Activated CD8-positive, alpha-beta T cell treated with anti-CD3 and anti-CD28 coated beads for 36 hours (primary cell): ENCODE data around the gene LRRC75B. TPM values are rescaled to one million over a fixed set of nuclear protein-coding genes. Genes with fewer than 3 reads are reported as not detected.
A peak's percentile ranks its signal among the peaks of the same experiment; 100 is the strongest.
"Not testable (repeated sequence)": the region's sequence is repeated elsewhere in the genome, so short reads cannot be mapped to it uniquely, and the experiment has no call there.

Experiments used
- ATAC-seq: fragments of 200-7000 bp; cut with Tn5 transposase; one replicate; pipeline ENCODE4 v1.10.0; 2021; ENCODE audit warnings: mild to moderate bottlenecking, moderate library complexity
- CTCF ChIA-PET: fragments of 350-600 bp; sonication (Branson Sonifier 250); formaldehyde crosslinking; loops from one replicate; lab custom pipeline; 2021; ENCODE audit warnings: antibody characterized with exemption; lab: Charles Lee
- POLR2A ChIA-PET: fragments of 350-600 bp; sonication (Branson Sonifier 250); formaldehyde crosslinking; loops from one replicate; lab custom pipeline; 2021; ENCODE audit warnings: antibody characterized with exemption; lab: Charles Lee
- DNase-seq: peaks from one replicate; pipeline ENCODE4 v3.0.0-alpha.2; 2020
- H3K27ac Mint-ChIP-seq: one replicate; pipeline ENCODE4 v1.8.0; 2021; ENCODE audit warnings: mild to moderate bottlenecking, mixed read lengths
- H3K27me3 Mint-ChIP-seq: one replicate; pipeline ENCODE4 v1.8.0; 2021; ENCODE audit warnings: mixed read lengths
- H3K36me3 Mint-ChIP-seq: one replicate; pipeline ENCODE4 v1.8.0; 2021; ENCODE audit warnings: low read depth, mixed read lengths
- H3K4me1 Mint-ChIP-seq: one replicate; pipeline ENCODE4 v1.8.0; 2021; ENCODE audit warnings: low read depth, mixed read lengths
- H3K4me3 Mint-ChIP-seq: one replicate; pipeline ENCODE4 v1.8.0; 2021; ENCODE audit warnings: mild to moderate bottlenecking, moderate library complexity, mixed read lengths
- H3K9me3 Mint-ChIP-seq: one replicate; pipeline ENCODE4 v1.8.0; 2021; ENCODE audit warnings: mixed read lengths
- CTCF ChIP-seq: fragments of 200-600 bp; IDR thresholded peaks from one replicate; pipeline ENCODE4 v1.8.0; 2022; ENCODE audit warnings: antibody characterized with exemption, mild to moderate bottlenecking
- intact Hi-C: fragments of 100-400 bp; cut with micrococcal nuclease; formaldehyde crosslinking; loops from one replicate; pipeline ENCODE4 v1.10.0; 2022
- total RNA-seq, 2 experiments: library from RNA; stranded (reverse); gene quantifications; one replicate each; pipeline ENCODE4 v1.2.3, GENCODE V29; 2021

Gene LRRC75B, protein sequence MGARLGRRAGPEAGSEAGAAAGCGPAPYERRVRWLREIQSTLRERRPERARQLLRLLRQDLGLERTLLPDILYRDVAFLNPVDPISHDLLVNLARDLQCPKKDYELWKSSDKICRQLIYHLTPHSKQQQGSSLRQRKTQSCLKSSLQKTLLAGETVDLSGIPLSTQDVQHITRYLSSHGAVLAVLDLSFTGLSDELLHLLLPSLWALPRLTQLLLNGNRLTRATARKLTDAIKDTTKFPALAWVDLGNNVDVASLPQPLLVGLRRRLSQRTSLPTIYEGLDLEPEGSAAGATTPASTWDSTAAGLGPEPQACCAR
- 1 to 10 TPM; 1.2 to 1.5 TPM for total RNA-seq

DNA sequence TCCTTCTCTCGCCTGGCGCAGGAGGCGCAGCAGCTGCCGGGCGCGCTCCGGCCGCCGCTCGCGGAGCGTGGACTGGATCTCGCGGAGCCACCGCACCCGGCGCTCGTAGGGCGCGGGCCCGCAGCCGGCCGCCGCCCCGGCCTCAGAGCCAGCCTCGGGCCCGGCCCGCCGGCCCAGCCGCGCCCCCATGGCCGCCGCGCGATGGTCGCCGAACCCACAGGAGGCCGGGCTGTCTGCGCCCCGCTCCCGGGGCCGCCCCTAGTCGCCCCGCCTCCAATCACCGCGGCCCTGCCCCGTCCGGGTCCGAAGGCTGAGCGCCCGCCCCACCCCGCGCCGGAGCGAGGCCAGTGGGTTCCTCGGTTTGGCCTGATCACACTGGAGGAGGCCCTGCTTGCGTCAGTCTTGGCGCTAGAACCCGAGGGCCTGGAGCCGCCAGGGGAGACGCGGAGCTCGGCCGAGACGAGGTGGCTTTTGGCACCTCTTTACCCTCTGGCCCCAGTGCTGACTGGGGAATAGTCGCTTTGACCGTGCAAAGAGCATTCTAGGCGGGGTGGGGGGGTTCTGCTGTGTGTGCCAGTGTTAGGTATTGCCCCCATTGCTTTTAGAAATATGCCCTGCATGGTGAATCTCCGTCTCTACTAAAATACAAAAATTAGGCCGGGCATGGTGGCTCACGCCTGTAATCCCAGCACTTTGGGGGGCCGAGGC lies at the start of gene LRRC75B:
LRRC75B (minus strand) TSS at position 223 of the 708 bp plus-strand sequence; CDS start at position 189, 34 bp downstream.
- Mint-ChIP-seq H3K9me3 (no peaks in the 10 kb centered on the region), H3K27me3 (peaks cover 5% of the 10 kb centered on the region), H3K4me1 (peaks cover 5% of the 10 kb centered on the region), H3K27ac (no peak within 1 kb of the TSS), H3K36me3 (no peaks in the 10 kb centered on the region), H3K4me3 (peak within 1 kb of the TSS; percentile 71)
- ChIA-PET POLR2A (no interaction called here), CTCF (no interaction called here)
- intact Hi-C loops, result no loop called here
- ATAC-seq, result peak; percentile 83
- no peak for TF ChIP-seq CTCF
- peak; percentile 53 for DNase-seq

GRCh38 chr22:24642307-24642706 lies 49.4 kb upstream of the LRRC75B start:
- intact Hi-C loops, H3K36me3 Mint-ChIP-seq, H3K4me1 Mint-ChIP-seq, CTCF ChIA-PET, DNase-seq, H3K27me3 Mint-ChIP-seq, POLR2A ChIA-PET, H3K4me3 Mint-ChIP-seq, ATAC-seq, H3K9me3 Mint-ChIP-seq, H3K27ac Mint-ChIP-seq: not testable (repeated sequence)

GRCh38 chr22:24636513-24636912 lies 43.6 kb upstream of the LRRC75B start:
- H3K4me1 Mint-ChIP-seq, result peaks cover 18% of the 10 kb centered on the region
- ATAC-seq, H3K4me3 Mint-ChIP-seq, intact Hi-C loops, H3K36me3 Mint-ChIP-seq, DNase-seq, H3K9me3 Mint-ChIP-seq, H3K27ac Mint-ChIP-seq, POLR2A ChIA-PET, H3K27me3 Mint-ChIP-seq: not testable (repeated sequence)
- CTCF ChIA-PET, result interaction anchor here (1.6 kb wide), 1 partner anchor 123 kb away, joined by 6 read pairs; no protein-coding TSS in a partner anchor

- POLR2A ChIA-PET, H3K36me3 Mint-ChIP-seq, H3K27ac Mint-ChIP-seq, H3K27me3 Mint-ChIP-seq, ATAC-seq, intact Hi-C loops, H3K9me3 Mint-ChIP-seq, H3K4me3 Mint-ChIP-seq: not testable (repeated sequence)
- peak; percentile 28 for DNase-seq
- H3K4me1 Mint-ChIP-seq, result peaks cover 18% of the 10 kb centered on the region
- CTCF ChIA-PET, result interaction anchor here (1.6 kb wide), 1 partner anchor 125 kb away, joined by 6 read pairs; no protein-coding TSS in a partner anchor
Measured at GRCh38 chr22:24634776-24635389, 42.0 kb upstream of the LRRC75B start.

DNA sequence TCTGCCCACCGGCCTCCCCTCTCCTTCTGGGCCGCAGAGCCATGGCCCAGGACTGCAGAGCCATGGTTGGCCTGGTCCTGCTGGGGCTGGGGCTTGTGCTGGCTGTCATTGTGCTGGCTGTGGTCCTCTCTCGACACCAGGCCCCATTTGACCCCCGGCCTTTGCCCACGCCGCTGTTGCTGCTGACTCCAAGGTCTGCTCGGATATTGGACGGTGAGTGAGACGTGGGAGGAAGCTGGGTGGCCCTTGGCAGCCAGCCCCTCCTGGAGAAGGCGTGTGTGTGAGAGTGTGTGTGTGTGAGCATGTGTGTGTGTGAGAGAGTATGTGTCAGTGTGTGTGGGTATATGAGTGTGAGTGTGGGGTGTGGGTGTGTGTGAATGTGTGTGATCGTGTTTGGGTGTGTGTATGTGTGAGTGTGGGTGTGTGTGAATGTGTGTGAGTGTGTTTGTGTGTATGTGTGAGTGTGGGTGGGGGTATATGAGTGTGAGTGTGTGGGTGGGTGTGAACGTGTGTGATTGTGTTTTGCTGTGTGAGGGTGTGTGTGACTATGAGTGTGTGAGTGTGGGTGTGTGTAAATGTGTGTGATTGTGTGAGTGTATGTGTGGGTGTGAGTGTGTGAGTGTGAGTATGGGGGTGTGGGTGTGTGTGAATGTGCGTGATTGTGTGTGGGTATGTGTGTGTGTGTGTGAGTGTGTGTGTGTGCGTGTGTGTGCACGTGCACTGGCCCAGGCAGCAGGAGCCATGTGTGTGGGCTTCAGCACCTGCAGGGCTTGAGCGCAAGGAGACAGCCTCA lies 40.6 kb upstream of the LRRC75B start:
- DNase-seq, ATAC-seq, H3K27ac Mint-ChIP-seq, H3K36me3 Mint-ChIP-seq, H3K9me3 Mint-ChIP-seq, H3K27me3 Mint-ChIP-seq, CTCF ChIA-PET, H3K4me3 Mint-ChIP-seq, intact Hi-C loops, POLR2A ChIA-PET: not testable (repeated sequence)
- H3K4me1 Mint-ChIP-seq, result peaks cover 18% of the 10 kb centered on the region

DNA sequence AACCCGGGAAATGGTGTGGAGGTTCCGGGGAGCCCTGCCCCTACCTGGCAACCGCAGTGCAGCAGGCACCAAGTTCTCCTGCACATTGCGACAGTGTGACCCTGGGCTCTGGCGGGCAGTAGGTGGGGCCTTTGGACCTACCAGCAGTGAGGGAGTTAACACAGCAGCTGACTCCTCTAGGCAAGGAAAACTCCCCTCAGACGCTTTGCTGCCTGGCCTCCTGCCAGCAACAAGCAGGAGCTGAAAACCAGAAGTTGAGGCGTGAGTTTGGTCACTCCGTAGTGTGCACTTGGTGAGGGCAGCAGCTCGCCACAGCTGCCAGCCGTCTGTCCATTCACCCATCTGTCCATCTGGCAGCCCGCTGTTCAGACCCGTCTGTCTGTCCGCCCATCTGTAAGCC lies 39.8 kb upstream of the LRRC75B start:
- H3K27ac Mint-ChIP-seq, H3K36me3 Mint-ChIP-seq, CTCF ChIA-PET, H3K27me3 Mint-ChIP-seq, intact Hi-C loops, DNase-seq, H3K4me3 Mint-ChIP-seq, H3K9me3 Mint-ChIP-seq, POLR2A ChIA-PET, ATAC-seq: not testable (repeated sequence)
- H3K4me1 Mint-ChIP-seq, result peaks cover 18% of the 10 kb centered on the region

- intact Hi-C loops, H3K36me3 Mint-ChIP-seq, H3K27me3 Mint-ChIP-seq, H3K27ac Mint-ChIP-seq, POLR2A ChIA-PET, ATAC-seq, CTCF ChIA-PET, H3K4me3 Mint-ChIP-seq, DNase-seq, H3K9me3 Mint-ChIP-seq: not testable (repeated sequence)
- H3K4me1 Mint-ChIP-seq, result peaks cover 18% of the 10 kb centered on the region
Measured at GRCh38 chr22:24631430-24632122, 38.7 kb upstream of the LRRC75B start.

DNA sequence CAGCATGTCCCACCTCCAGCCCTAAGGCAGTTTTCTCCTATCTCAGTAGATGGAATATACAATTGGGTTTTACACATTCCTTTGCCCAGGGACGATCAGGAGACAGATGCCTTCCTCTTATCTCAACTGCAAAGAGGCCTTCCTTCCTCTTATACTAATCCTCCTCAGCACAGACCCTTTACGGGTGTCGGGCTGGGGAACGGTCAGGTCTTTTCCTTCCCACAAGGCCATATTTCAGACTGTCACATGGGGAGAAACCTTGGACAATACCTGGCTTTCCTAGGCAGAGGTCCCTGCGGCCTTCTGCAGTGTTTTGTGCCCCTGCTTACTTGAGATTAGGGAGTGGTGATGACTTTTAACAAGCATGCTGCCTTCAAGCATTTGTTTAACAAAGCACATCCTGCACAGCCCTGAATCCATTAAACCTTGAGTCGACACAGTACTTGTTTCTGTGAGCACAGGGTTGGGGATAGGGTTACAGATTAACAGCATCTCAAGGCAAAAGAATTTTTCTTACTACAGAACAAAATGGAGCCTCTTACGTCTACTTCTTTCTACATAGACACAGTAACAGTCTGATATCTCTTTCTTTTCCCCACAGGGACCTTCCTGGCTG lies 38.0 kb upstream of the LRRC75B start:
- DNase-seq, CTCF ChIA-PET, intact Hi-C loops, ATAC-seq, POLR2A ChIA-PET, H3K27ac Mint-ChIP-seq, H3K9me3 Mint-ChIP-seq, H3K27me3 Mint-ChIP-seq, H3K4me3 Mint-ChIP-seq, H3K36me3 Mint-ChIP-seq: not testable (repeated sequence)
- peaks cover 16% of the 10 kb centered on the region for H3K4me1 Mint-ChIP-seq
